ENCODE results near the gene TAB3. TPM values are rescaled to one million over a fixed set of nuclear protein-coding genes. Genes with fewer than 3 reads are reported as not detected.
A peak's percentile ranks its signal among the peaks of the same experiment; 100 is the strongest.

The TAB3 gene
- total and polyA plus RNA-seq, 9 of the 15 experiments (the other 6 are each of a cell fraction or from before 2014, with no cell fraction given): 2.4 to 31.1 (median 15.5) TPM

- no peak for TF ChIP-seq PBX2 (CRISPR knock-in tag; IDR thresholded peaks at IDR 0.05; ENCODE audit: low read depth)
- TF ChIP-seq PBX2 (tag; conservative IDR thresholded peaks at IDR 0.05; ENCODE audit: low read depth): no peak
- TF ChIP-seq TAL1 (IDR thresholded peaks at IDR 0.05): no peak
- no peak for TF ChIP-seq ZNF395 (CRISPR knock-in tag; IDR thresholded peaks at IDR 0.05)
- peak; percentile 37 for TF ChIP-seq TAF9B (IDR thresholded peaks at IDR 0.05; ENCODE audit: partially characterized antibody)
- TF ChIP-seq CHD2 (IDR thresholded peaks at IDR 0.05; ENCODE audit: low read depth, low read length): peak; percentile 99
- TF ChIP-seq CUX1 (CRISPR knock-in tag; IDR thresholded peaks at IDR 0.05): no peak
- no peak for TF ChIP-seq HMG20B (CRISPR knock-in tag; IDR thresholded peaks at IDR 0.05)
- no peak for TF ChIP-seq LEF1 (IDR thresholded peaks at IDR 0.05)
- no peak for TF ChIP-seq FOXA3 (CRISPR knock-in tag; conservative IDR thresholded peaks at IDR 0.05 in 1 of 2, IDR thresholded peaks at IDR 0.05 in 1 of 2)
- no peak for TF ChIP-seq CEBPZ (IDR thresholded peaks at IDR 0.05; ENCODE audit: borderline replicate concordance, low read depth, low read length)
- no peak for TF ChIP-seq ZNF589 (CRISPR knock-in tag; IDR thresholded peaks at IDR 0.05; ENCODE audit: low read depth)
- no peak for TF ChIP-seq RBM15 (IDR thresholded peaks at IDR 0.05; ENCODE audit: insufficient read depth, low read length)
These were observed at the start of gene TAB3 (continued) for GRCh38 chrX:30889147-30890140.
